HepG2 (cell line): ENCODE measurements around the gene RNU6-1. TPM values are rescaled to one million over a fixed set of nuclear protein-coding genes. Genes with fewer than 3 reads are reported as not detected.

Source experiments
- ASH2L ChIP-seq: fragments of 300-600, 200-600 bp; sonication (generic); IDR thresholded peaks from 2 replicates; pipeline ENCODE4 v1.7.0; 2017; ENCODE audit warnings: low read depth, mild to moderate bottlenecking, moderate library complexity, mixed read lengths, low read length; ENCODE audit not compliant: insufficient read length
- DR1 ChIP-seq: sonication (generic); formaldehyde crosslinking; IDR thresholded peaks from 2 replicates; pipeline ENCODE4 v1.8.0; 2021; ENCODE audit warnings: mild to moderate bottlenecking, missing genetic modification reagents, inconsistent platforms
- HNF4G ChIP-seq, 2 experiments: sonication (generic) in 1 of 2; formaldehyde crosslinking in 1 of 2; IDR thresholded peaks; 2 replicates each; pipeline versions ENCODE4 v1.4.0 to v1.6.1; 2011 to 2020; ENCODE audit warnings: borderline replicate concordance in 2 of 2, low read depth in 2 of 2, mild to moderate bottlenecking in 2 of 2, low read length in 1 of 2, missing genetic modification reagents in 1 of 2, moderate library complexity in 1 of 2
- HNRNPL ChIP-seq: fragments of 200-400 bp; formaldehyde crosslinking; IDR thresholded peaks from 2 replicates; pipeline ENCODE4 v1.6.1; 2017; ENCODE audit warnings: mild to moderate bottlenecking, low read depth, low read length
- KDM3A ChIP-seq: IDR thresholded peaks from 2 replicates; pipeline ENCODE4 v1.6.1; 2018; ENCODE audit warnings: low read depth, missing compliant biosample characterization
- MIER2 ChIP-seq: IDR thresholded peaks from 2 replicates; pipeline ENCODE4 v1.6.1; 2016; ENCODE audit warnings: missing biosample characterization, missing genetic modification reagents
- MTA3 ChIP-seq: sonication (generic); formaldehyde crosslinking; IDR thresholded peaks from 2 replicates; pipeline ENCODE4 v1.4.0; 2020; ENCODE audit warnings: missing genetic modification reagents
- NCOA2 ChIP-seq: sonication (generic); formaldehyde crosslinking; IDR thresholded peaks from 2 replicates; pipeline ENCODE4 v1.8.0; 2022; ENCODE audit warnings: inconsistent platforms
- POLR2A ChIP-seq, 2 experiments: IDR thresholded peaks; 2 replicates each; pipeline ENCODE4 v1.6.1; 2011; ENCODE audit warnings: low read depth in 2 of 2, low read length in 2 of 2, mild to moderate bottlenecking in 1 of 2, moderate library complexity in 1 of 2; ENCODE audit not compliant: insufficient read depth in 1 of 2
- POLR2G ChIP-seq: fragments of 200-400 bp; formaldehyde crosslinking; IDR thresholded peaks from 2 replicates; pipeline ENCODE4 v1.6.1; 2018; ENCODE audit warnings: mild to moderate bottlenecking, low read depth, low read length, moderate library complexity
- SIX4 ChIP-seq: sonication (generic); formaldehyde crosslinking; IDR thresholded peaks from 2 replicates; pipeline ENCODE4 v1.4.0; 2020; ENCODE audit warnings: missing genetic modification reagents
- SMAD1 ChIP-seq: sonication (generic); formaldehyde crosslinking; IDR thresholded peaks from 2 replicates; pipeline ENCODE4 v1.4.0; 2020; ENCODE audit warnings: missing genetic modification reagents, low read depth, mild to moderate bottlenecking, borderline replicate concordance
- SP4 ChIP-seq: sonication (generic); formaldehyde crosslinking; IDR thresholded peaks from 2 replicates; pipeline ENCODE4 v1.8.1; 2023; ENCODE audit warnings: mild to moderate bottlenecking, missing genetic modification reagents
- ZBTB38 ChIP-seq: sonication (generic); formaldehyde crosslinking; IDR thresholded peaks from 2 replicates; pipeline ENCODE4 v1.5.1; 2020; ENCODE audit warnings: mild to moderate bottlenecking, missing genetic modification reagents
- ZBTB49 ChIP-seq: sonication (generic); formaldehyde crosslinking; IDR thresholded peaks from 2 replicates; pipeline ENCODE4 v1.4.0; 2020; ENCODE audit warnings: missing genetic modification reagents, borderline replicate concordance
- ZKSCAN5 ChIP-seq: sonication (generic); formaldehyde crosslinking; IDR thresholded peaks from 2 replicates; pipeline ENCODE4 v1.5.1; 2020; ENCODE audit warnings: mild to moderate bottlenecking, missing genetic modification reagents
- ZNF350 ChIP-seq: sonication (generic); formaldehyde crosslinking; IDR thresholded peaks from 2 replicates; pipeline ENCODE4 v1.4.0; 2020; ENCODE audit warnings: mild to moderate bottlenecking, low read depth, missing genetic modification reagents, borderline replicate concordance
- ZNF546 ChIP-seq: sonication (generic); formaldehyde crosslinking; conservative IDR thresholded peaks from 2 replicates; pipeline ENCODE4 v1.8.1; 2023; ENCODE audit warnings: mild to moderate bottlenecking, missing genetic modification reagents
- ZNF580 ChIP-seq: IDR thresholded peaks from 2 replicates; pipeline ENCODE4 v1.6.1; 2016; ENCODE audit warnings: low read depth, borderline replicate concordance
- ZNF589 ChIP-seq: sonication (generic); formaldehyde crosslinking; conservative IDR thresholded peaks from 2 replicates; pipeline ENCODE4 v1.8.0; 2022; ENCODE audit warnings: mild to moderate bottlenecking, moderate library complexity, missing genetic modification reagents
- ZNF629 ChIP-seq: sonication (generic); formaldehyde crosslinking; conservative IDR thresholded peaks from 2 replicates; pipeline ENCODE4 v1.5.0; 2020; ENCODE audit warnings: missing genetic modification reagents
- ZNF652 ChIP-seq: IDR thresholded peaks from 2 replicates; pipeline ENCODE4 v1.6.1; 2016; ENCODE audit warnings: low read depth, borderline replicate concordance
- ZNF703 ChIP-seq: sonication (generic); formaldehyde crosslinking; IDR thresholded peaks from 2 replicates; pipeline ENCODE4 v1.5.1; 2020; ENCODE audit warnings: missing genetic modification reagents, mild to moderate bottlenecking, moderate library complexity, borderline replicate concordance
- ZNF816 ChIP-seq: sonication (generic); formaldehyde crosslinking; IDR thresholded peaks from 2 replicates; pipeline ENCODE4 v1.8.0; 2022; ENCODE audit warnings: missing genetic modification reagents, mild to moderate bottlenecking, borderline replicate concordance
- ZSCAN21 ChIP-seq: sonication (generic); formaldehyde crosslinking; IDR thresholded peaks from 2 replicates; pipeline ENCODE4 v1.8.0; 2022; ENCODE audit warnings: mild to moderate bottlenecking, missing genetic modification reagents, moderate library complexity, borderline replicate concordance
- polyA plus RNA-seq, 8 experiments: library from polyadenylated mRNA; depleted of rRNA in 3 of 8; stranded (reverse) in 7 of 8; unstranded in 1 of 8; fragments of >200 nt; fragmentation: Illumina TruSeq in 4 of 8; extraction: Trizol in 4 of 8; gene quantifications; 2 replicates each; pipeline versions ENCODE4 v1.2.1 to v1.2.3, GENCODE V29; 2011 to 2016; ENCODE audit warnings: low read depth in 4 of 8, missing spikeins in 1 of 8, mixed read lengths in 1 of 8; ENCODE audit not compliant: insufficient read depth in 1 of 8
- total RNA-seq, 5 experiments: library from RNA; depleted of rRNA; stranded (reverse); fragments of >200 nt; fragmentation: Illumina TruSeq; extraction: Trizol; gene quantifications; 2 replicates each; pipeline ENCODE4 v1.2.3, GENCODE V29; 2016; ENCODE audit warnings: low read depth in 1 of 5
- TF ChIP-seq, protein P1 (sequence below): sonication (generic); IDR thresholded peaks from 2 replicates; pipeline ENCODE4 v1.6.1; 2016; ENCODE audit warnings: low read depth, borderline replicate concordance

RNU6-1 gene
- total and polyA plus RNA-seq, 2 of the 13 experiments (the other 11 are each of a cell fraction or from before 2014, with no cell fraction given): under 0.01 TPM; not detected in 1

GRCh38 chr15:67884514-67885174, 44.8 kb upstream of the RNU6-1 start (continued):
- peak; percentile 58; the same call in 1 of the 2 replicates for TF ChIP-seq ZBTB38
- TF ChIP-seq ZSCAN21 (CRISPR knock-in tag): peak; percentile 78; the same call in 1 of the 2 replicates
- TF ChIP-seq SP4 (CRISPR knock-in tag): no peak; the same call in 1 of the 2 replicates
- peak; percentile 86 for TF ChIP-seq ASH2L
- TF ChIP-seq POLR2A (IDR thresholded peaks at IDR 0.05; ENCODE audit: insufficient read depth in 1 of 2, low read depth in 2 of 2, low read length in 2 of 2): peak; percentile 47 to 52; a peak in 3 of 4 replicates
- TF ChIP-seq SIX4: 0 out of 2 replicates have a peak, but pooled peaks have one; percentile 14
- peak; percentile 36; the same call in 1 of the 2 replicates for TF ChIP-seq KDM3A (CRISPR knock-in tag)
- TF ChIP-seq ZNF350: peak; percentile 90
- TF ChIP-seq ZNF652: no peak
- 0 out of 2 replicates have a peak, but pooled peaks have one; percentile 15 for TF ChIP-seq ZNF629
- no peak for TF ChIP-seq ZKSCAN5 (CRISPR knock-in tag)
- TF ChIP-seq, protein P1, sequence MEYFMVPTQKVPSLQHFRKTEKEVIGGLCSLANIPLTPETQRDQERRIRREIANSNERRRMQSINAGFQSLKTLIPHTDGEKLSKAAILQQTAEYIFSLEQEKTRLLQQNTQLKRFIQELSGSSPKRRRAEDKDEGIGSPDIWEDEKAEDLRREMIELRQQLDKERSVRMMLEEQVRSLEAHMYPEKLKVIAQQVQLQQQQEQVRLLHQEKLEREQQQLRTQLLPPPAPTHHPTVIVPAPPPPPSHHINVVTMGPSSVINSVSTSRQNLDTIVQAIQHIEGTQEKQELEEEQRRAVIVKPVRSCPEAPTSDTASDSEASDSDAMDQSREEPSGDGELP: peak; percentile 83; the same call in 1 of the 2 replicates
- no peak for TF ChIP-seq MTA3 (CRISPR knock-in tag)
- peak; percentile 75 for TF ChIP-seq POLR2G
- peak; percentile 85; the same call in 1 of the 2 replicates for TF ChIP-seq ZNF703 (CRISPR knock-in tag)
- TF ChIP-seq DR1 (CRISPR knock-in tag): no peak
- peak; percentile 88 for TF ChIP-seq ZNF589
- TF ChIP-seq ZBTB49: 0 out of 2 replicates have a peak, but pooled peaks have one; percentile 46
- TF ChIP-seq HNRNPL: peak; percentile 92
- TF ChIP-seq ZNF816: 0 out of 2 replicates have a peak, but pooled peaks have one; percentile 55
- no peak; the same call in 1 of the 2 replicates for TF ChIP-seq SMAD1
- TF ChIP-seq NCOA2: peak; percentile 85
- TF ChIP-seq ZNF546 (CRISPR knock-in tag): peak; percentile 74; the same call in 1 of the 2 replicates
- 0 out of 2 replicates have a peak, but pooled peaks have one; percentile 13 for TF ChIP-seq MIER2 (CRISPR knock-in tag)
- peak; percentile 96 for TF ChIP-seq HNF4G (IDR thresholded peaks at IDR 0.05; ENCODE audit: borderline replicate concordance, low read depth, low read length)
- TF ChIP-seq HNF4G (CRISPR knock-in tag; IDR thresholded peaks at IDR 0.05; ENCODE audit: borderline replicate concordance, low read depth): peak; percentile 96
- TF ChIP-seq ZNF580 (CRISPR knock-in tag): peak; percentile 55; the same call in 1 of the 2 replicates
